ENCODE results near the gene ARHGAP45.

DNA sequence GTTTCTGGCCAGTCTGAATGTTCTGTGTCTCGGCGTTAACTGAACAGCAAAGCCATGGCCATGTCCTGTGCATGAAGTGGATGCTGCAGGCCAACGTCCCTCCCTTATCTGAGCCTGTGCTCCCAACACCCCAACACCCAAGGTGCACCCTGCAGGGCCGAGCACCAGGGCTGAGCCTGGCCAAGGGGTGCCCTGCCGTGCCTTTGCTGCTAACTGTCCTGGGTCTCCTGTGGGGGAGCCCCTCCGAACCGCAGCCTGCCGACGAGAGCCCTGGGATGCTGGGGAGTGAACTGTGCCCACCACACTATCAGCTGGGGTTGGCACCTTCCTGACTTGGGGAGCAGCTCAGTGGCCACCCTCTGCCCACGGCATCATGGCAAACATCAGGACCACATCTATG is 54.4 kb downstream of the ARHGAP45 start:
- TF ChIP-seq SRSF9 (IDR thresholded peaks at IDR 0.05; ENCODE audit: borderline replicate concordance, low read depth, low read length) (no peak), MITF (IDR thresholded peaks at IDR 0.05) (no peak), ZNF668 (CRISPR knock-in tag; IDR thresholded peaks at IDR 0.05) (no peak), POLR2A (conservative IDR thresholded peaks at IDR 0.05) (no peak), U2AF2 (optimal IDR thresholded peaks at IDR 0.05; ENCODE audit: low read depth, low read length) (no peak), HSF4 (CRISPR knock-in tag; IDR thresholded peaks at IDR 0.05; ENCODE audit: borderline replicate concordance) (no peak)
- TF ChIP-seq, protein P1, sequence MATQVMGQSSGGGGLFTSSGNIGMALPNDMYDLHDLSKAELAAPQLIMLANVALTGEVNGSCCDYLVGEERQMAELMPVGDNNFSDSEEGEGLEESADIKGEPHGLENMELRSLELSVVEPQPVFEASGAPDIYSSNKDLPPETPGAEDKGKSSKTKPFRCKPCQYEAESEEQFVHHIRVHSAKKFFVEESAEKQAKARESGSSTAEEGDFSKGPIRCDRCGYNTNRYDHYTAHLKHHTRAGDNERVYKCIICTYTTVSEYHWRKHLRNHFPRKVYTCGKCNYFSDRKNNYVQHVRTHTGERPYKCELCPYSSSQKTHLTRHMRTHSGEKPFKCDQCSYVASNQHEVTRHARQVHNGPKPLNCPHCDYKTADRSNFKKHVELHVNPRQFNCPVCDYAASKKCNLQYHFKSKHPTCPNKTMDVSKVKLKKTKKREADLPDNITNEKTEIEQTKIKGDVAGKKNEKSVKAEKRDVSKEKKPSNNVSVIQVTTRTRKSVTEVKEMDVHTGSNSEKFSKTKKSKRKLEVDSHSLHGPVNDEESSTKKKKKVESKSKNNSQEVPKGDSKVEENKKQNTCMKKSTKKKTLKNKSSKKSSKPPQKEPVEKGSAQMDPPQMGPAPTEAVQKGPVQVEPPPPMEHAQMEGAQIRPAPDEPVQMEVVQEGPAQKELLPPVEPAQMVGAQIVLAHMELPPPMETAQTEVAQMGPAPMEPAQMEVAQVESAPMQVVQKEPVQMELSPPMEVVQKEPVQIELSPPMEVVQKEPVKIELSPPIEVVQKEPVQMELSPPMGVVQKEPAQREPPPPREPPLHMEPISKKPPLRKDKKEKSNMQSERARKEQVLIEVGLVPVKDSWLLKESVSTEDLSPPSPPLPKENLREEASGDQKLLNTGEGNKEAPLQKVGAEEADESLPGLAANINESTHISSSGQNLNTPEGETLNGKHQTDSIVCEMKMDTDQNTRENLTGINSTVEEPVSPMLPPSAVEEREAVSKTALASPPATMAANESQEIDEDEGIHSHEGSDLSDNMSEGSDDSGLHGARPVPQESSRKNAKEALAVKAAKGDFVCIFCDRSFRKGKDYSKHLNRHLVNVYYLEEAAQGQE (IDR thresholded peaks at IDR 0.05; ENCODE audit: borderline replicate concordance): no peak
- TF ChIP-seq, protein P1 (CRISPR knock-in tag; IDR thresholded peaks at IDR 0.05; ENCODE audit: low read depth): no peak
- TF ChIP-seq, protein P2, sequence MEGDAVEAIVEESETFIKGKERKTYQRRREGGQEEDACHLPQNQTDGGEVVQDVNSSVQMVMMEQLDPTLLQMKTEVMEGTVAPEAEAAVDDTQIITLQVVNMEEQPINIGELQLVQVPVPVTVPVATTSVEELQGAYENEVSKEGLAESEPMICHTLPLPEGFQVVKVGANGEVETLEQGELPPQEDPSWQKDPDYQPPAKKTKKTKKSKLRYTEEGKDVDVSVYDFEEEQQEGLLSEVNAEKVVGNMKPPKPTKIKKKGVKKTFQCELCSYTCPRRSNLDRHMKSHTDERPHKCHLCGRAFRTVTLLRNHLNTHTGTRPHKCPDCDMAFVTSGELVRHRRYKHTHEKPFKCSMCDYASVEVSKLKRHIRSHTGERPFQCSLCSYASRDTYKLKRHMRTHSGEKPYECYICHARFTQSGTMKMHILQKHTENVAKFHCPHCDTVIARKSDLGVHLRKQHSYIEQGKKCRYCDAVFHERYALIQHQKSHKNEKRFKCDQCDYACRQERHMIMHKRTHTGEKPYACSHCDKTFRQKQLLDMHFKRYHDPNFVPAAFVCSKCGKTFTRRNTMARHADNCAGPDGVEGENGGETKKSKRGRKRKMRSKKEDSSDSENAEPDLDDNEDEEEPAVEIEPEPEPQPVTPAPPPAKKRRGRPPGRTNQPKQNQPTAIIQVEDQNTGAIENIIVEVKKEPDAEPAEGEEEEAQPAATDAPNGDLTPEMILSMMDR (IDR thresholded peaks at IDR 0.05 in 2 of 3, conservative IDR thresholded peaks at IDR 0.05 in 1 of 3; ENCODE audit: insufficient read depth in 2 of 3, low read depth in 1 of 3, low read length in 3 of 3): no peak
- TF ChIP-seq, protein P3, sequence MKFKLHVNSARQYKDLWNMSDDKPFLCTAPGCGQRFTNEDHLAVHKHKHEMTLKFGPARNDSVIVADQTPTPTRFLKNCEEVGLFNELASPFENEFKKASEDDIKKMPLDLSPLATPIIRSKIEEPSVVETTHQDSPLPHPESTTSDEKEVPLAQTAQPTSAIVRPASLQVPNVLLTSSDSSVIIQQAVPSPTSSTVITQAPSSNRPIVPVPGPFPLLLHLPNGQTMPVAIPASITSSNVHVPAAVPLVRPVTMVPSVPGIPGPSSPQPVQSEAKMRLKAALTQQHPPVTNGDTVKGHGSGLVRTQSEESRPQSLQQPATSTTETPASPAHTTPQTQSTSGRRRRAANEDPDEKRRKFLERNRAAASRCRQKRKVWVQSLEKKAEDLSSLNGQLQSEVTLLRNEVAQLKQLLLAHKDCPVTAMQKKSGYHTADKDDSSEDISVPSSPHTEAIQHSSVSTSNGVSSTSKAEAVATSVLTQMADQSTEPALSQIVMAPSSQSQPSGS (CRISPR knock-in tag; IDR thresholded peaks at IDR 0.05): no peak
